Neutrophil (primary cell): Measurements from ENCODE around the gene F12.

ENCODE experiments used
- H3K27ac ChIP-seq: fragments of 200-600 bp; sonication (generic); 2 replicates; pipeline ENCODE4 v1.5.1; 2016; ENCODE audit warnings: mild to moderate bottlenecking, moderate library complexity
- H3K27me3 ChIP-seq: fragments of 200-600 bp; sonication (generic); 2 replicates; pipeline ENCODE4 v1.6.0; 2016; ENCODE audit warnings: mild to moderate bottlenecking
- H3K36me3 ChIP-seq: fragments of 200-600 bp; sonication (generic); 2 replicates; pipeline ENCODE4 v1.5.1; 2017
- H3K4me1 ChIP-seq, 2 experiments: fragments of 200-600 bp in 1 of 2; sonication (generic) in 1 of 2; 1 replicate in 1 of 2; 2 replicates in 1 of 2; pipeline versions ENCODE4 v1.5.1 to v1.6.1; 2013 to 2016; ENCODE audit warnings: low read depth in 1 of 2, low read length in 1 of 2, mild to moderate bottlenecking in 1 of 2, moderate library complexity in 1 of 2; ENCODE audit not compliant: control insufficient read depth in 1 of 2, insufficient read depth in 1 of 2
- H3K4me3 ChIP-seq, 2 experiments: fragments of 200-600 bp in 1 of 2; sonication (generic) in 1 of 2; 1 replicate in 1 of 2; 2 replicates in 1 of 2; pipeline ENCODE4 v1.5.1; 2013 to 2016; ENCODE audit warnings: low read depth in 1 of 2, low read length in 1 of 2, mild to moderate bottlenecking in 1 of 2, moderate library complexity in 1 of 2
- H3K9me3 ChIP-seq: fragments of 200-600 bp; sonication (generic); 2 replicates; pipeline ENCODE4 v1.5.1; 2016
- CTCF ChIP-seq: fragments of 200-600 bp; sonication (generic); IDR thresholded peaks from 2 replicates; pipeline ENCODE4 v1.5.1; 2016; ENCODE audit warnings: antibody characterized with exemption

F12 gene

GRCh38 chr5:177409043-177409801 lies at the start of gene F12:
Gene F12, minus strand, starts transcription at chr5:177409564. Its CDS starts 37 bp downstream, at chr5:177409527.
- no peaks in the 10 kb centered on the region for H3K36me3 ChIP-seq
- no peaks in the 10 kb centered on the region for H3K27me3 ChIP-seq
- peaks cover 47 to 56% of the 10 kb centered on the region in 2 experiments for H3K4me1 ChIP-seq

GRCh38 chr5:177458912-177459350 lies 49.6 kb upstream of the F12 start:
- Histone ChIP-seq H3K4me1 (peaks cover 70 to 78% of the 10 kb centered on the region in 2 experiments), H3K27me3 (no peaks in the 10 kb centered on the region), H3K27ac (no peak overlapping the region), H3K36me3 (peaks cover 37% of the 10 kb centered on the region), H3K4me3 (no peak overlapping the region), H3K9me3 (no peaks in the 10 kb centered on the region)
- no peak for TF ChIP-seq CTCF

More at GRCh38 chr5:177409043-177409801, at the start of gene F12:
- Histone ChIP-seq H3K9me3 (no peaks in the 10 kb centered on the region), H3K27ac (no peak within 1 kb of the TSS), H3K4me3 (no peak within 1 kb of the TSS)
- no peak for TF ChIP-seq CTCF

- no peak overlapping the region for H3K4me3 ChIP-seq
- H3K27ac ChIP-seq = peak overlapping the region; percentile 97
- peaks cover 70 to 79% of the 10 kb centered on the region in 2 experiments for H3K4me1 ChIP-seq
- no peak for TF ChIP-seq CTCF
- no peaks in the 10 kb centered on the region for H3K27me3 ChIP-seq
- peaks cover 37% of the 10 kb centered on the region for H3K36me3 ChIP-seq
- no peaks in the 10 kb centered on the region for H3K9me3 ChIP-seq
These were observed 48.7 kb upstream of the F12 start for GRCh38 chr5:177457852-177458681.

GRCh38 chr5:177456976-177457851 lies 47.9 kb upstream of the F12 start:
- Histone ChIP-seq H3K36me3 (peaks cover 37% of the 10 kb centered on the region), H3K4me1 (peaks cover 61 to 74% of the 10 kb centered on the region in 2 experiments), H3K4me3 (peak overlapping the region in 1 of 2 experiments; percentile 82), H3K27ac (peak overlapping the region; percentile 97), H3K27me3 (no peaks in the 10 kb centered on the region), H3K9me3 (no peaks in the 10 kb centered on the region)
- peak; percentile 86 for TF ChIP-seq CTCF

- H3K9me3 ChIP-seq = no peaks in the 10 kb centered on the region
- H3K36me3 ChIP-seq = peaks cover 37% of the 10 kb centered on the region
- TF ChIP-seq CTCF = no peak
- H3K27ac ChIP-seq = peak overlapping the region; percentile 97
- peaks cover 55 to 67% of the 10 kb centered on the region in 2 experiments for H3K4me1 ChIP-seq
- H3K4me3 ChIP-seq = peak overlapping the region; percentile 81 to 82
- H3K27me3 ChIP-seq = no peaks in the 10 kb centered on the region
These were observed 47.2 kb upstream of the F12 start for GRCh38 chr5:177456591-177456964.
